K562 (cell line): Measurements from ENCODE around the gene SPOUT1. TPM values are rescaled to one million over a fixed set of nuclear protein-coding genes. Genes with fewer than 3 reads are reported as not detected.

Source experiments
- CBX2 ChIP-seq: fragments of 200-600 bp; sonication (generic); IDR thresholded peaks from one replicate; pipeline ENCODE4 v1.6.1; 2012; ENCODE audit warnings: mild to moderate bottlenecking, low read length, inconsistent platforms; ENCODE audit not compliant: insufficient read depth, poor library complexity, severe bottlenecking
- CC2D1A ChIP-seq: fragments of 450-650 bp; IDR thresholded peaks from 2 replicates; pipeline ENCODE4 v1.6.1; 2017; ENCODE audit warnings: mild to moderate bottlenecking
- EP400 ChIP-seq: fragments of 450-650 bp; IDR thresholded peaks from 2 replicates; pipeline ENCODE4 v1.6.1; 2017; ENCODE audit warnings: antibody characterized with exemption, mild to moderate bottlenecking, moderate library complexity
- ETS2 ChIP-seq: IDR thresholded peaks from 2 replicates; pipeline ENCODE4 v1.6.1; 2016; ENCODE audit warnings: borderline replicate concordance, missing genetic modification characterization, mild to moderate bottlenecking, moderate library complexity, missing compliant biosample characterization; ENCODE audit not compliant: poor library complexity, severe bottlenecking
- ETV5 ChIP-seq: sonication (generic); formaldehyde crosslinking; IDR thresholded peaks from 2 replicates; pipeline ENCODE4 v1.4.0; 2020; ENCODE audit warnings: low read depth, mild to moderate bottlenecking, missing genetic modification reagents
- FOXP1 ChIP-seq: sonication (generic); formaldehyde crosslinking; IDR thresholded peaks from 2 replicates; pipeline ENCODE4 v1.8.0; 2022; ENCODE audit warnings: mild to moderate bottlenecking, missing genetic modification reagents
- HDAC8 ChIP-seq: fragments of 450-650 bp; IDR thresholded peaks from 2 replicates; pipeline ENCODE4 v1.6.1; 2016; ENCODE audit warnings: mild to moderate bottlenecking, missing genetic modification characterization, moderate library complexity, missing compliant biosample characterization
- HSF4 ChIP-seq: fragments of 250-450 bp; sonication (Bioruptor Pico); IDR thresholded peaks from 2 replicates; pipeline ENCODE4 v2.1.2; 2022; ENCODE audit warnings: mild to moderate bottlenecking, moderate library complexity, borderline replicate concordance
- IRF2 ChIP-seq: sonication (generic); formaldehyde crosslinking; IDR thresholded peaks from 2 replicates; pipeline ENCODE4 v1.8.1; 2022; ENCODE audit warnings: mild to moderate bottlenecking, missing genetic modification reagents
- JUNB ChIP-seq: fragments of 450-650 bp; formaldehyde crosslinking; conservative IDR thresholded peaks from 2 replicates; pipeline ENCODE4 v1.4.0; 2020; ENCODE audit warnings: mild to moderate bottlenecking
- NFIC ChIP-seq: fragments of 450-650 bp; IDR thresholded peaks from 2 replicates; pipeline ENCODE4 v1.6.1; 2017; ENCODE audit warnings: mild to moderate bottlenecking, inconsistent platforms
- NFXL1 ChIP-seq: fragments of 450-650 bp; formaldehyde crosslinking; IDR thresholded peaks from 2 replicates; pipeline ENCODE4 v1.4.0; 2021; ENCODE audit warnings: mild to moderate bottlenecking
- OTX1 ChIP-seq: fragments of 450-650 bp; formaldehyde crosslinking; IDR thresholded peaks from 2 replicates; pipeline ENCODE4 v1.4.0; 2022; ENCODE audit warnings: mild to moderate bottlenecking
- PHF20 ChIP-seq: fragments of 450-650 bp; IDR thresholded peaks from 2 replicates; pipeline ENCODE4 v1.6.1; 2018; ENCODE audit not compliant: partially characterized antibody
- RUNX1 ChIP-seq: sonication (generic); IDR thresholded peaks from 2 replicates; pipeline ENCODE4 v1.6.1; 2016; ENCODE audit warnings: antibody characterized with exemption, low read depth
- SMC3 ChIP-seq: conservative IDR thresholded peaks from 2 replicates; pipeline ENCODE4 v1.6.1; 2011; ENCODE audit warnings: low read depth, low read length, improper control_type of control experiment; ENCODE audit not compliant: insufficient read depth
- ZKSCAN3 ChIP-seq: fragments of 250-450 bp; sonication (Bioruptor Pico); IDR thresholded peaks from 2 replicates; pipeline ENCODE4 v1.4.0; 2020
- ZNF445 ChIP-seq: fragments of 250-450 bp; sonication (Bioruptor Pico); IDR thresholded peaks from 2 replicates; pipeline ENCODE4 v1.4.0; 2020; ENCODE audit warnings: low read depth, mild to moderate bottlenecking, moderate library complexity
- ZNF589 ChIP-seq: fragments of 200-800 bp; sonication (Bioruptor generic); IDR thresholded peaks from 2 replicates; pipeline ENCODE4 v1.6.1; 2016; ENCODE audit warnings: low read depth, missing genetic modification characterization, missing compliant biosample characterization
- polyA plus RNA-seq, 8 experiments: library from polyadenylated mRNA; depleted of rRNA in 4 of 8; stranded (reverse) in 5 of 8; unstranded in 3 of 8; fragments of >200 nt; fragmentation: Nextera tagmentation in 2 of 8; fragmentation: Illumina TruSeq in 1 of 8; extraction: Ambion mirVana in 2 of 8; extraction: Trizol in 1 of 8; gene quantifications; 2 replicates each; pipeline versions ENCODE4 v1.2.1 to v1.2.3, GENCODE V29; 2011 to 2014; ENCODE audit warnings: inconsistent platforms in 1 of 8, missing spikeins in 1 of 8
- total RNA-seq, 7 experiments: library from RNA; depleted of rRNA in 6 of 7; stranded (reverse); fragments of >200 nt in 6 of 7; fragmentation: Illumina TruSeq in 2 of 7; extraction: Trizol in 2 of 7; gene quantifications; 2 replicates each; pipeline versions ENCODE4 v1.2.1 to v1.2.3, GENCODE V29; 2011 to 2021; ENCODE audit warnings: low replicate concordance in 1 of 7
- TF ChIP-seq, protein P1 (sequence below): fragments of 200-400 bp; formaldehyde crosslinking; IDR thresholded peaks from 2 replicates; pipeline ENCODE4 v1.6.1; 2017; ENCODE audit warnings: mild to moderate bottlenecking, low read depth, low read length, moderate library complexity
- TF ChIP-seq, protein P2 (sequence below): fragments of 450-650 bp; IDR thresholded peaks from 2 replicates; pipeline ENCODE4 v1.6.1; 2016
- TF ChIP-seq, protein P3 (sequence below): fragments of 450-650 bp; formaldehyde crosslinking; IDR thresholded peaks from 2 replicates; pipeline ENCODE4 v1.4.0; 2022; ENCODE audit warnings: missing genetic modification characterization
- TF ChIP-seq, protein P4 (sequence below): fragments of 250-450 bp; sonication (Bioruptor Pico); IDR thresholded peaks from 2 replicates; pipeline ENCODE4 v1.8.0; 2022; ENCODE audit warnings: inconsistent platforms

SPOUT1 gene
- total and polyA plus RNA-seq, 9 of the 15 experiments (the other 6 are each of a cell fraction or from before 2014, with no cell fraction given), result 10.6 to 121 (median 37.4) TPM

DNA sequence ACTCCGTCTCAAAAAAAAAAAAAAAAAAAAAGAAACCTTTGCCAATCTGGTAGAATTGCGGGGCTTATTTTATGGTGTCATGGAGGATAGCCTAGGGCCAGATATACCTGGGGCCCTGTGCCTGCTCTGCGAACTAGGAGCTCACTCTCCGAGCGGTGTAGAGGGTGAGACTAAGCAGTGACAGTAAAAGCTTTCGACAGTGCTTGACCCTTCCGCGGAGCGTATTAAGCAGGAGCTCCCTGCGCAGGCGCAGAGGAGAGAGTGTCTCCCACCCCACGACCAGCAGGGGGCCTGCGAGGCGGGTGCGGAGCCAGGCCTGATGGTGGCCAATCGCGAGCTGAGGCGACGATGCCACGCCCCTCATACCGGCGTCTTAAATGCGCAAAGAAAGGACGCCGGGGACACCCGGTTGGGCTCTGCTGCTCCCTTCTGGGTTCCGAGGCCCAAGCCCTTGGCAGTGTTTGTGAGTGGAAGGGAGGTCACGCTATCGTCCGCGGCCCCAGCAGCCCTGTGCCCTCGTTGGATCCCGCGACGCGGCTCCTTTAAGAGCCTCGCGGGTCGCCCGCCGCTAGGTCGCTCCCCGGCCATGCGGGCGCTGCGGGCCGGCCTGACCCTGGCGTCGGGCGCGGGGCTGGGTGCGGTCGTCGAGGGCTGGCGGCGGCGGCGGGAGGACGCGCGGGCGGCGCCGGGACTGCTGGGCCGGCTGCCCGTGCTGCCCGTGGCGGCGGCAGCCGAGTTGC, 11.3 kb downstream of the SPOUT1 start, which contains the start of gene ENDOG (continued):
- TF ChIP-seq HSF4 (no peak), OTX1 (CRISPR knock-in tag) (no peak), ZNF445 (CRISPR knock-in tag) (no peak), ZNF589 (CRISPR knock-in tag) (no peak), IRF2 (CRISPR knock-in tag) (no peak), RUNX1 (0 out of 2 replicates have a peak, but pooled peaks have one; percentile 23), HDAC8 (tag) (no peak), ETS2 (tag) (no peak), NFIC (peak; percentile 61), NFXL1 (CRISPR knock-in tag) (no peak), CBX2 (no peak), FOXP1 (CRISPR knock-in tag) (no peak), ETV5 (CRISPR knock-in tag) (peak; percentile 34; the same call in 1 of the 2 replicates), EP400 (peak; percentile 84), JUNB (CRISPR knock-in tag) (no peak), PHF20 (peak; percentile 27), CC2D1A (peak; percentile 49; the same call in 1 of the 2 replicates), SMC3 (peak; percentile 65; the same call in 1 of the 2 replicates), ZKSCAN3 (CRISPR knock-in tag) (no peak)
- TF ChIP-seq, protein P1, sequence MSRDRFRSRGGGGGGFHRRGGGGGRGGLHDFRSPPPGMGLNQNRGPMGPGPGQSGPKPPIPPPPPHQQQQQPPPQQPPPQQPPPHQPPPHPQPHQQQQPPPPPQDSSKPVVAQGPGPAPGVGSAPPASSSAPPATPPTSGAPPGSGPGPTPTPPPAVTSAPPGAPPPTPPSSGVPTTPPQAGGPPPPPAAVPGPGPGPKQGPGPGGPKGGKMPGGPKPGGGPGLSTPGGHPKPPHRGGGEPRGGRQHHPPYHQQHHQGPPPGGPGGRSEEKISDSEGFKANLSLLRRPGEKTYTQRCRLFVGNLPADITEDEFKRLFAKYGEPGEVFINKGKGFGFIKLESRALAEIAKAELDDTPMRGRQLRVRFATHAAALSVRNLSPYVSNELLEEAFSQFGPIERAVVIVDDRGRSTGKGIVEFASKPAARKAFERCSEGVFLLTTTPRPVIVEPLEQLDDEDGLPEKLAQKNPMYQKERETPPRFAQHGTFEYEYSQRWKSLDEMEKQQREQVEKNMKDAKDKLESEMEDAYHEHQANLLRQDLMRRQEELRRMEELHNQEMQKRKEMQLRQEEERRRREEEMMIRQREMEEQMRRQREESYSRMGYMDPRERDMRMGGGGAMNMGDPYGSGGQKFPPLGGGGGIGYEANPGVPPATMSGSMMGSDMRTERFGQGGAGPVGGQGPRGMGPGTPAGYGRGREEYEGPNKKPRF, result no peak
- TF ChIP-seq, protein P2, sequence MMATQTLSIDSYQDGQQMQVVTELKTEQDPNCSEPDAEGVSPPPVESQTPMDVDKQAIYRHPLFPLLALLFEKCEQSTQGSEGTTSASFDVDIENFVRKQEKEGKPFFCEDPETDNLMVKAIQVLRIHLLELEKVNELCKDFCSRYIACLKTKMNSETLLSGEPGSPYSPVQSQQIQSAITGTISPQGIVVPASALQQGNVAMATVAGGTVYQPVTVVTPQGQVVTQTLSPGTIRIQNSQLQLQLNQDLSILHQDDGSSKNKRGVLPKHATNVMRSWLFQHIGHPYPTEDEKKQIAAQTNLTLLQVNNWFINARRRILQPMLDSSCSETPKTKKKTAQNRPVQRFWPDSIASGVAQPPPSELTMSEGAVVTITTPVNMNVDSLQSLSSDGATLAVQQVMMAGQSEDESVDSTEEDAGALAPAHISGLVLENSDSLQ, result peak; percentile 58; the same call in 1 of the 2 replicates
- TF ChIP-seq, protein P3, sequence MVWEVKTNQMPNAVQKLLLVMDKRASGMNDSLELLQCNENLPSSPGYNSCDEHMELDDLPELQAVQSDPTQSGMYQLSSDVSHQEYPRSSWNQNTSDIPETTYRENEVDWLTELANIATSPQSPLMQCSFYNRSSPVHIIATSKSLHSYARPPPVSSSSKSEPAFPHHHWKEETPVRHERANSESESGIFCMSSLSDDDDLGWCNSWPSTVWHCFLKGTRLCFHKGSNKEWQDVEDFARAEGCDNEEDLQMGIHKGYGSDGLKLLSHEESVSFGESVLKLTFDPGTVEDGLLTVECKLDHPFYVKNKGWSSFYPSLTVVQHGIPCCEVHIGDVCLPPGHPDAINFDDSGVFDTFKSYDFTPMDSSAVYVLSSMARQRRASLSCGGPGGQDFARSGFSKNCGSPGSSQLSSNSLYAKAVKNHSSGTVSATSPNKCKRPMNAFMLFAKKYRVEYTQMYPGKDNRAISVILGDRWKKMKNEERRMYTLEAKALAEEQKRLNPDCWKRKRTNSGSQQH (CRISPR knock-in tag), result no peak
- TF ChIP-seq, protein P4, sequence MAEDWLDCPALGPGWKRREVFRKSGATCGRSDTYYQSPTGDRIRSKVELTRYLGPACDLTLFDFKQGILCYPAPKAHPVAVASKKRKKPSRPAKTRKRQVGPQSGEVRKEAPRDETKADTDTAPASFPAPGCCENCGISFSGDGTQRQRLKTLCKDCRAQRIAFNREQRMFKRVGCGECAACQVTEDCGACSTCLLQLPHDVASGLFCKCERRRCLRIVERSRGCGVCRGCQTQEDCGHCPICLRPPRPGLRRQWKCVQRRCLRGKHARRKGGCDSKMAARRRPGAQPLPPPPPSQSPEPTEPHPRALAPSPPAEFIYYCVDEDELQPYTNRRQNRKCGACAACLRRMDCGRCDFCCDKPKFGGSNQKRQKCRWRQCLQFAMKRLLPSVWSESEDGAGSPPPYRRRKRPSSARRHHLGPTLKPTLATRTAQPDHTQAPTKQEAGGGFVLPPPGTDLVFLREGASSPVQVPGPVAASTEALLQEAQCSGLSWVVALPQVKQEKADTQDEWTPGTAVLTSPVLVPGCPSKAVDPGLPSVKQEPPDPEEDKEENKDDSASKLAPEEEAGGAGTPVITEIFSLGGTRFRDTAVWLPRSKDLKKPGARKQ (CRISPR knock-in tag), result peak; percentile 85
